Adrenal gland (tissue), 12 donors: Measurements from ENCODE around the gene JOSD1. TPM values are rescaled to one million over a fixed set of nuclear protein-coding genes. Genes with fewer than 3 reads are reported as not detected.

Source experiments
- DNase-seq, 7 donors: peaks; one replicate each; pipeline ENCODE4 v3.0.0-alpha.2; 2019 to 2020
- H3K27ac ChIP-seq, 5 donors: fragments of 200-600 bp; sonication (generic) in 4 of 5; 1 replicate in 3 of 5; 2 replicates in 2 of 5; pipeline versions ENCODE4 v1.5.1 to v1.8.0; 2016 to 2020; ENCODE audit warnings: mild to moderate bottlenecking in 1 of 5
- H3K27me3 ChIP-seq: fragments of 200-600 bp; 2 replicates; pipeline ENCODE4 v1.8.0; 2021
- H3K36me3 ChIP-seq, 2 donors: fragments of 200-600 bp; replicated peaks in 1 of 2; 1 replicate in 1 of 2; 2 replicates in 1 of 2; pipeline versions ENCODE4 v1.5.1 to v1.8.0; 2018 to 2022
- H3K4me1 ChIP-seq, 2 donors: fragments of 200-600 bp; replicated peaks in 1 of 2; 1 replicate in 1 of 2; 2 replicates in 1 of 2; pipeline versions ENCODE4 v1.5.1 to v1.8.0; 2018 to 2021
- H3K4me3 ChIP-seq, 4 donors: fragments of 200-600 bp; sonication (generic) in 3 of 4; one replicate each; pipeline ENCODE4 v1.5.1; 2016 to 2018
- H3K9me3 ChIP-seq, 3 donors: fragments of 200-600 bp; sonication (generic) in 1 of 3; replicated peaks in 1 of 3; 1 replicate in 2 of 3; 2 replicates in 1 of 3; pipeline versions ENCODE4 v1.5.1 to v1.8.0; 2016 to 2021
- CTCF ChIP-seq, 6 experiments: fragments of 450-650 bp in 4 of 6; fragments of 200-600 bp in 2 of 6; sonication (generic) in 1 of 6; IDR thresholded peaks; 1 replicate in 5 of 6; 2 replicates in 1 of 6; pipeline versions ENCODE4 v1.5.1 to v1.8.0; 2016 to 2021; ENCODE audit warnings: antibody characterized with exemption in 6 of 6, mild to moderate bottlenecking in 2 of 6, moderate library complexity in 1 of 6
- POLR2A ChIP-seq, 2 donors: fragments of 450-650 bp; IDR thresholded peaks; one replicate each; pipeline ENCODE4 v1.6.1; 2017; ENCODE audit warnings: antibody characterized with exemption in 2 of 2, mild to moderate bottlenecking in 2 of 2, moderate library complexity in 1 of 2
- WGBS, 4 donors: extraction: QIAGEN DNeasy Blood & Tissue Kit in 2 of 4; methylation state at CpG; one replicate each; pipeline versions ENCODE4 v1.1.5 to v1.1.7; 2013 to 2017; 5-methylcytosine and 5-hydroxymethylcytosine counted together
- intact Hi-C, 2 donors: fragments of 100-400 bp; cut with DNase I; formaldehyde crosslinking; loops; one replicate each; pipeline versions ENCODE4 v1.14.1 to v1.15.0; 2022 to 2023
- polyA plus RNA-seq, 3 donors: library from polyadenylated mRNA; stranded (reverse); fragments of 200-250 nt in 2 of 3; fragments of 350-450 nt in 1 of 3; fragmentation: Illumina TruSeq in 1 of 3; extraction: RNeasy Lipid Tissue Mini Kit (QIAGEN cat#74804) in 1 of 3; gene quantifications; one replicate each; pipeline ENCODE4 v1.2.3, GENCODE V29; 2013 to 2014
- total RNA-seq, 9 donors: library from RNA; depleted of rRNA in 4 of 9; stranded (reverse); fragments of >200 nt in 4 of 9; fragments of 120-200 nt in 1 of 9; fragmentation: NEBNext Ultra II Directional in 1 of 9; extraction: Animal tissue kit (Norgen Biotek cat#: 25700) in 1 of 9; gene quantifications; one replicate each; pipeline versions ENCODE4 v1.1.0 to v1.2.4, GENCODE V29; 2013 to 2023
- donor health status: healthy with polysubstance abuse.
- donor health status: Bipolar disorder and iron deficiency.
- donor health status: DM: yes; HTN: yes; CAD: no.
- donor health status: DM: no; HTN: no; CAD: no.
- donor health status: DM: no; HTN: no; CAD: no.
- donor health status: DM: yes; HTN: yes; CAD: no.

The JOSD1 gene
- total and polyA plus RNA-seq, 12 donors: 14.3 to 93.4 (median 42.4) TPM

DNA sequence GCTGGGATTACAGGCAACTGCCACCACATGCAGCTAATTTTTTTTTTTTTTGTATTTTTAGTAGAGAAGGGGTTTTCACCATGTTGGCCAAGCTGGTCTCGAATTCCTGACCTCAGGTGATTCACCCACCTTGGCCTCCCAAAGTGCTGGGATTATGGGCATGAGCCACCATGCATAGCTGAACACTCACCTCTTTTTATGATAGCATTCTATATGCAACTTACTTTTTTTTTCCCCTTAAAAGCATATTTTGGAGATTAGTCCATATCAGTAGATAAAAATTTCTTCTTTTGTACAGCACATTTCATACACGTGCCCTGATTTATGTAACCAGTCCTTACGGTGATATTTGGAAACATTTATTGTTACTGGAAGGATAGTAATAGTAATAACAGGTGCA, 19.6 kb upstream of the JOSD1 start:
- Histone ChIP-seq H3K27me3 (no peaks in the 10 kb centered on the region), H3K4me1 (peaks cover 0 to 12% of the 10 kb centered on the region in 2 donors), H3K4me3 (no peak overlapping the region), H3K9me3 (no peaks in the 10 kb centered on the region), H3K27ac (no peak overlapping the region), H3K36me3 (peaks cover 0 to 71% of the 10 kb centered on the region in 2 donors)
- no peak for DNase-seq
- no peak for TF ChIP-seq CTCF (IDR thresholded peaks at IDR 0.05)
- TF ChIP-seq POLR2A (IDR thresholded peaks at IDR 0.05): no peak
- intact Hi-C loops: no loop called here
- 88 to 91% (median 91%) methylated on average over 3 of the region's 3 CpGs for whole genome bisulfite sequencing, 4 donors

DNA sequence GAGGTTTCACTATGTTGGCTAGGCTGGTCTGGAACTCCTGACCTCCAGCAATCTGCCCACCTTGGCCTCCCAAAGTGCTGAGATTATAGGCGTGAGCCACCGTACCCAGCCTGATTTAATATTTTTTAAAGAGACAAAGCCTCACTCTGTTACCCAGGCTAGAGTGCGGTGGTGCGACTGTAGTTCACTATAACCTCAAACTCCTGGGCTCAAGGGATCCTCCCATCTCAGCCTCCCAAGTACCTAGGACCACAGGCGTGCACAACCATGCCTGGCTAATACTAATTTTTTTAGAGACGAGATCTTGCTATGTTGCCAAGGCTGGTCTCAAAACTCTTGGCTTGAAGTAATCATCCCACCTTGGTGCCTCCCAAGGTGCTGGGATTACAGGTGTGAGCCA, 18.5 kb upstream of the JOSD1 start:
- Histone ChIP-seq H3K36me3 (peaks cover 0 to 59% of the 10 kb centered on the region in 2 donors), H3K4me3 (no peak overlapping the region), H3K4me1 (peaks cover 0 to 18% of the 10 kb centered on the region in 2 donors), H3K9me3 (no peaks in the 10 kb centered on the region), H3K27me3 (no peaks in the 10 kb centered on the region), H3K27ac (peak overlapping the region in 1 of 5 donors; percentile 35)
- intact Hi-C loops: no loop called here
- no peak for TF ChIP-seq POLR2A (IDR thresholded peaks at IDR 0.05)
- TF ChIP-seq CTCF (IDR thresholded peaks at IDR 0.05): no peak
- WGBS, 4 donors: 75 to 95% (median 82%) methylated on average over 4 to 6 of the region's 6 CpGs
- peak in 1 of 7 donors; percentile 7 for DNase-seq

DNA sequence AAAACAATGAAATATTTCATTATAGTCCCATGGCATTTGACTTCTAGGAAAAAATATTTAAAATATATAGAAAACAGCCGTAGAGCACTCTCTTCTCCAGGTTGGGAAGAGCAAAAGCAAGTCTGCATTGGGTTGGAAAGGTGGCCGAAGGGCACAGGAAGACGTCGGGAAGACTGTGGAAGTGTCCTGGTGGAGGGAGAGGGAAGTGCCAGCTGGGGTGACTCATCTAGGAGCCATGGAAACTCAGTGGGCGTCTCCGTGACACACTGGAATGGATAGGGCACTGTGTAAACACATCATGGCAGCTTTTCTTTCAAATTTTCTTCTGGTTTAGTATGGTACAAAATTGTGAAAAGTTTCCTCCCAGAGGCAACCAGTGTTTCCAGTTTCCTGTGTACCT, 17.7 kb upstream of the JOSD1 start:
- Histone ChIP-seq H3K4me1 (peaks cover 0 to 18% of the 10 kb centered on the region in 2 donors), H3K4me3 (no peak overlapping the region), H3K36me3 (peaks cover 0 to 51% of the 10 kb centered on the region in 2 donors), H3K27ac (peak overlapping the region in 2 of 5 donors; percentile 35 to 41), H3K9me3 (no peaks in the 10 kb centered on the region), H3K27me3 (no peaks in the 10 kb centered on the region)
- intact Hi-C loops: no loop called here
- WGBS, 4 donors: 17 to 27% (median 22%) methylated on average over 6 of the region's 6 CpGs
- TF ChIP-seq POLR2A (IDR thresholded peaks at IDR 0.05): no peak
- TF ChIP-seq CTCF (IDR thresholded peaks at IDR 0.05): peak; percentile 66 to 86 (median 76)
- DNase-seq: peak; percentile 81 to 93 (median 88)

GRCh38 chr22:38717244-38717643, 16.5 kb upstream of the JOSD1 start:
- intact Hi-C loops: no loop called here
- TF ChIP-seq CTCF (IDR thresholded peaks at IDR 0.05) (no peak), POLR2A (IDR thresholded peaks at IDR 0.05) (no peak)
- WGBS, 4 donors: 90 to 94% (median 93%) methylated on average over 6 of the region's 6 CpGs
- Histone ChIP-seq H3K4me1 (peaks cover 0 to 25% of the 10 kb centered on the region in 2 donors), H3K27ac (no peak overlapping the region), H3K4me3 (no peak overlapping the region), H3K36me3 (peaks cover 0 to 39% of the 10 kb centered on the region in 2 donors), H3K9me3 (no peaks in the 10 kb centered on the region), H3K27me3 (no peaks in the 10 kb centered on the region)
- DNase-seq: peak in 1 of 7 donors; percentile 9
